SH-SY5Y (cell line): Measurements from ENCODE around the gene LIM2.

Experiments
- GATA2 ChIP-seq: IDR thresholded peaks from 2 replicates; pipeline ENCODE4 v1.6.1; 2011; ENCODE audit warnings: mild to moderate bottlenecking, low read depth, low read length
- GATA3 ChIP-seq: IDR thresholded peaks from 2 replicates; pipeline ENCODE4 v1.6.1; 2011; ENCODE audit warnings: low read depth, mild to moderate bottlenecking, low read length, moderate library complexity

DNA sequence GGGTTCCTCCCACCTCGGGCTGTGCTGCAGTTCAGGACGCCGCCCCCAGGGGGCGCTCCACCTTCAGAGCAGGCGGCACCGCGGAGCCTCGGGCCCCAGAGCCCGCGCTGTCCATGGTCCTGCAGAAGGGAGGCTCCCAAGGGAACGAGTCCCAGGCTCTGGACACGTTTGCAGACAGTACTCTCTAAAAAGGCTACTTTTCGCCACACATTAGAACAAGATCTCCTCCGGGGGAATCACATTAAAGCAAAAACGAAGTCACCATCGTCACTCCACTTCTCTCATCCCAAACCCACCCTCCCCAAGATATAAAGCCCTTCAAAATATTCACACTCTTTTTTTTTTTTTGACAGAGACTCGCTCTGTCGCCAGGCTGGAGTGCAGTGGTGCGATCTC lies 34.3 kb upstream of the LIM2 start:
- no peak for TF ChIP-seq GATA2
- TF ChIP-seq GATA3: no peak
